ENCODE measurements around the gene SNX30.

- TF ChIP-seq CTCF (IDR thresholded peaks at IDR 0.05) (no peak), POLR2A (IDR thresholded peaks at IDR 0.05) (no peak)
Observed at GRCh38 chr9:112719696-112720095, 30.9 kb upstream of the SNX30 start.
